Stimulated activated naive CD8-positive, alpha-beta T cell treated with anti-CD3 and anti-CD28 coated beads, Interleukin-15, Interleukin-2, amounts not matched to agents 100 ng/mL and 50 ng/mL, for 24 hours (primary cell): ENCODE data around the gene SLFN14.
"Not testable (repeated sequence)": the region's sequence is repeated elsewhere in the genome, so short reads cannot be mapped to it uniquely, and the experiment has no call there.

Experiments used
- H3K27ac Mint-ChIP-seq: one replicate; pipeline ENCODE4 v1.8.0; 2021; ENCODE audit warnings: mild to moderate bottlenecking, mixed read lengths
- H3K27me3 Mint-ChIP-seq: one replicate; pipeline ENCODE4 v1.8.0; 2021; ENCODE audit warnings: mixed read lengths
- H3K36me3 Mint-ChIP-seq: one replicate; pipeline ENCODE4 v1.8.0; 2021; ENCODE audit warnings: low read depth, mixed read lengths
- H3K4me1 Mint-ChIP-seq: one replicate; pipeline ENCODE4 v1.8.0; 2021; ENCODE audit warnings: low read depth, mixed read lengths
- H3K4me3 Mint-ChIP-seq: one replicate; pipeline ENCODE4 v1.8.0; 2021; ENCODE audit warnings: mild to moderate bottlenecking, mixed read lengths
- H3K9me3 Mint-ChIP-seq: one replicate; pipeline ENCODE4 v1.8.0; 2021; ENCODE audit warnings: mixed read lengths

SLFN14 gene

DNA sequence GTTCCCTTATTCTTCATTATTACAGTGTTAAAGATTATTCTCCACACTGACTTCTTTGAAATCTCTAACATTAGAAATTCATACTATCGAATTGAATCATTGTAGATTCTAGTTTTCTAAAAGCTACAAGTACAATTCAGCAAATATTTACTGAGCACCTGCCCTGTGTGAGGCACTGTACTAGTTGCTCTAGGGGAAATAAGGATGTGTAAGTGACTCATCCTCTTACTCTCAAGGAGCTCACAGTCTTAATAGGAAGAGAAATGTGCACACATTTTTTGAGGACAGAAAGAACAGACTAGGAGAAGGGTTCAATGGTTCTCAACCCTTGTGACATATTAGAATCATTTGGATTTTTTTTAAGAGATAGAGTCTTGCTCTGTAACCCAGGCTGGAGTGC lies 15.5 kb downstream of the SLFN14 start:
- peak overlapping the region; percentile 2 for H3K27ac Mint-ChIP-seq
- peaks cover 53% of the 10 kb centered on the region for H3K4me1 Mint-ChIP-seq
- peaks cover 5% of the 10 kb centered on the region for H3K36me3 Mint-ChIP-seq
- H3K27me3 Mint-ChIP-seq: no peaks in the 10 kb centered on the region
- H3K4me3 Mint-ChIP-seq: no peak overlapping the region
- no peaks in the 10 kb centered on the region for H3K9me3 Mint-ChIP-seq

DNA sequence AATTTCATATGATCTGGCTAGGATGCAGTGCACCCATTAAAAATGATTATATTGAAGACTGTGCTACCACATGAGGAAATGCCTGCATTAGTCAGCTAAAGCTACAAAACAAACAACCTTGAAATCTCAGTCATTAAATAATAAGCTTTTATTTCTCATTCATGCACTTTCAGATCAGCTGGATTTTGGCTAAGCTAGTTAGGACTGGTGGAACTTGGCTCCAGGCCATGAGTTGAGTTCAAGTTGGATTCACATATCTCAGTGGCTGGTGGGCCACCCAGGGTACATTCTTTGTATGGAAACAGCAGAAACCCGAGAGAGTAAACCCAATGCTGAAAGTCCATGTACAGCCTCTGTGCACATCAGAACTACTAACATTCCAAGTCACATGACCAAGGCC lies 16.8 kb downstream of the SLFN14 start:
- Mint-ChIP-seq H3K4me3 (no peak overlapping the region), H3K27ac (no peak overlapping the region), H3K36me3 (peaks cover 5% of the 10 kb centered on the region), H3K9me3 (no peaks in the 10 kb centered on the region), H3K27me3 (no peaks in the 10 kb centered on the region), H3K4me1 (peaks cover 61% of the 10 kb centered on the region)

DNA sequence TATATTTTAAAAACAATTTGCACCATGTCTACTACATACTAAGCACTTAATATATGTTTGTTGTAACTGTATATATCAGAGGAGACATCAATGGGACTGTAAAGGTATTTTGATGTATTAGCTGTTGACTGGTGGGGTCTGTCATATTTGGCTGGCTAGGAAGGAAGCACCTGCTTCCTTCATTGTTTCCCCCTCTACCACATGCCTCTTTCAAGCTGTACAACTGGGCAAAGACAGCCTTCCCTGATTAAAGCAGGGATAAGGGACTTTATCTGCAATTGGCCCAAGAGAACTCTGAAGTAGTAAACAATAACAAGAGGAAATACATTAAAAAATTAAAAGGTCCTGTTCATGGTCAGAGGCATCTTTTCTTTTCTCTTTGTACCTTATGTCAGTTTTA lies 17.6 kb downstream of the SLFN14 start:
- H3K4me3 Mint-ChIP-seq: no peak overlapping the region
- no peaks in the 10 kb centered on the region for H3K9me3 Mint-ChIP-seq
- no peak overlapping the region for H3K27ac Mint-ChIP-seq
- no peaks in the 10 kb centered on the region for H3K27me3 Mint-ChIP-seq
- peaks cover 5% of the 10 kb centered on the region for H3K36me3 Mint-ChIP-seq
- H3K4me1 Mint-ChIP-seq: peaks cover 65% of the 10 kb centered on the region

GRCh38 chr17:35541434-35541833 lies 19.2 kb downstream of the SLFN14 start:
- no peaks in the 10 kb centered on the region for H3K27me3 Mint-ChIP-seq
- peak overlapping the region; percentile 100 for H3K27ac Mint-ChIP-seq
- H3K4me3 Mint-ChIP-seq: peak overlapping the region; percentile 98
- peaks cover 10% of the 10 kb centered on the region for H3K36me3 Mint-ChIP-seq
- peaks cover 69% of the 10 kb centered on the region for H3K4me1 Mint-ChIP-seq
- H3K9me3 Mint-ChIP-seq: no peaks in the 10 kb centered on the region

DNA sequence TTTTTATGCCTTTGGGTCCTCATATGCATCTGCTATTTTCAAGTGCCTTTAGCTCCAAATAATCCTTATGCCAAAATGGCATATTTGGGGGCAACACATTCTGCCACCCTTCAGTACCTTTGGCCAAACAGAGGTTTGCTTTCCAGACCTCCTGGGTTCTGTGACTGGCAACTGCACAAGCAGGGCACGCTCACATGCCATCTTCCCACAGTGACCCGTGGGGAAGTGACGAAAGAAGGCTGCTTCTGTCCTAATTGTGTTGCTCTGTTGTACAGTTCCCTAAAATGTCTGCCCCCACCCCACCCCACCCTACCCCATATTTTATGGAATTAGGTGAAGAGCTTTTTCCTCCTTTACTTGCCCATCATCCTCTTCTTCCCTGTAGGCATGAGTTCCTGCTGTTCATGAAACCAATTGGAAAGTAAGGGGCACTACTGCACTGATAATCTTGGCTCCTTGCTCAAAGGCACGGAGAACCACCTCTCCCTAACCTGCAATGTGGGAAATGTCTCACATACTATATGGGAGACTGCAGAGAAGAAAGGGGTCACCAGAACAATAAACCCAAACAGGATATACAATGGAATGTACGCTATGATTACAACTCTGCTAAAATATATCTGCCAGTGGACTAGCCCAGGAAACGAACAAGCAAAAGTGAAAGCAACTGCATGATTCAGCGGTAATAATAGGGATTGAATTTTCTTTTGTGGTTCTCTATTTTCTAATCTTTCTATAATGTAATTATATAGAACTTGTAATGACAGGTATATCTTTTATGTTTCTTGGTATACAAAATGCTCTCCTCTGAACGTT lies 19.8 kb downstream of the SLFN14 start:
- Mint-ChIP-seq H3K9me3 (no peaks in the 10 kb centered on the region), H3K4me3 (peak overlapping the region; percentile 98), H3K27me3 (no peaks in the 10 kb centered on the region), H3K27ac (peak overlapping the region; percentile 100), H3K4me1 (peaks cover 69% of the 10 kb centered on the region), H3K36me3 (peaks cover 15% of the 10 kb centered on the region)

DNA sequence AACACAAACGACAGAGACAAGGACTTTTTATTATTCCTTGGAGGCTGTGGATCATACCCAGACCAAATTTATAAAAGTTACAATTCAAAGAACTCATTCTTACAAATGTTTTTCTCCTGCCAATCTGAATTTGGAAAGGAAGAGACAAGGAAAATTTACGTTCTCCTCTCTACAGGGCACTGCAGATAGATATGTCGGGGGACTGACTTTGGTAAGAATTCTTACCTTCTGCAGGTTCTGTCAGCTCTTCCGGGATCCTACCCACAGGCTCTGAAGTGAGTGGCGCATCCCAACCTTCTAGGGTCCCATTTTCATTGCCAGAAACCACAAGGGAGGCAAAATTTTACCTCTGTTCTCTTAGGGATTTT lies 21.0 kb downstream of the SLFN14 start:
- Mint-ChIP-seq H3K27me3 (no peaks in the 10 kb centered on the region), H3K4me3 (peak overlapping the region; percentile 98), H3K4me1 (peaks cover 66% of the 10 kb centered on the region), H3K27ac (peak overlapping the region; percentile 99), H3K9me3 (no peaks in the 10 kb centered on the region), H3K36me3 (peaks cover 17% of the 10 kb centered on the region)

GRCh38 chr17:35537601-35538141 lies 22.9 kb downstream of the SLFN14 start, which contains the start of gene SLFN12L:
SLFN12L (minus strand) TSS chr17:35537678; CDS start chr17:35522364, 15,314 bp downstream.
- Mint-ChIP-seq H3K27ac (peak within 1 kb of the TSS; percentile 99), H3K4me1 (peaks cover 63% of the 10 kb centered on the region), H3K36me3 (peaks cover 27% of the 10 kb centered on the region), H3K27me3 (no peaks in the 10 kb centered on the region), H3K4me3 (peak within 1 kb of the TSS; percentile 95), H3K9me3 (no peaks in the 10 kb centered on the region)

DNA sequence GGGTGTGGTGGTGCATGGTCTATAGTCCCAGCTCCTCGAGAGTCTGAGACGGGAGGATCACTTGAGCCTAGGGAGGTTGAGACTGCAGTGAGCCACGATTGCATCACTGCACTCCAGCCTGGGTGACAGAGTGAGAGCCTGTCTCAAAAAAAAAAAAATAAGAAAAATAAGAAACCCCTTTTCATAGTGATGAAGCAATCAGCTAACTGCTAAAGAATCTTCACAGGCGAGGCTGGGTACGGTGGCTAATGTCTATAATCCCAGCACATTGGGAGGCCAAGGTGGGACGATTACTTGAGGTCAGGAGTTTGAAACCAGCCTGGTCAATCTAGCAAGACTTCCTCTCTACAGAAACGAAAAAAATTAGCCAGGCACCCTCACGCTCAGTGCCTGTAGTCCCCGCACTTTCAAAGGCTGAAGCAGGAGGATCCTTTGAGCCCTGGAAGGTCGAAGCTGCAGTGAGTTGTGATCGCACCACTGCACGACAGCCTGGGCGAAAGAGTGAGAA lies 23.9 kb downstream of the SLFN14 start:
- peak overlapping the region; percentile 99 for H3K27ac Mint-ChIP-seq
- peak overlapping the region; percentile 95 for H3K4me3 Mint-ChIP-seq
- no peaks in the 10 kb centered on the region for H3K9me3 Mint-ChIP-seq
- peaks cover 71% of the 10 kb centered on the region for H3K4me1 Mint-ChIP-seq
- H3K27me3 Mint-ChIP-seq: no peaks in the 10 kb centered on the region
- peaks cover 27% of the 10 kb centered on the region for H3K36me3 Mint-ChIP-seq

GRCh38 chr17:35535406-35535805 lies 25.2 kb downstream of the SLFN14 start:
- not testable (repeated sequence) for H3K27me3 Mint-ChIP-seq

GRCh38 chr17:35534576-35535093 lies 26.0 kb downstream of the SLFN14 start:
- Mint-ChIP-seq H3K36me3 (peaks cover 36% of the 10 kb centered on the region), H3K4me1 (peaks cover 71% of the 10 kb centered on the region), H3K27ac (peak overlapping the region; percentile 99), H3K4me3 (peak overlapping the region; percentile 95), H3K9me3 (no peaks in the 10 kb centered on the region), H3K27me3 (no peaks in the 10 kb centered on the region)

More at GRCh38 chr17:35535406-35535805, 25.2 kb downstream of the SLFN14 start:
- Mint-ChIP-seq H3K27ac (peak overlapping the region; percentile 99), H3K4me3 (peak overlapping the region; percentile 95), H3K36me3 (peaks cover 34% of the 10 kb centered on the region), H3K4me1 (peaks cover 73% of the 10 kb centered on the region)
- not testable (repeated sequence) for H3K9me3 Mint-ChIP-seq

DNA sequence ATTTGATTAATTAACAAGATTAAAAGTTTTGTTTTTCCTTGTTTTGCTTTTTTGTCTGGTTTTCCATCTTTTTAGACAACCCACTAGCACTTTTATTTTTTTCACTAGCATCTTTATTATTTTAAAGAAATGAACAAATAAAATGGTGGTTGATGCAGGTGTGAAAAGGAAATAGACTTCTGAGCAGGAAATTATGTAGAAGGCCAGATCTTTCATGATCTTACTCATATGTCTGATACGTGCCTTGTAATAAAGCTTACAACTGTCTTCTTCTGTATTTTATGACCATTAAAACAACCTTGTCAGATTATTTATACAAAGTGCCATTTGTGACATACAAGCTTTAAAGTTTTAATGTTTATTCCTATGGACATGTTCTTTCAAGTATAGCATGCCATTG lies 29.5 kb downstream of the SLFN14 start:
- Mint-ChIP-seq H3K4me3 (peak overlapping the region; percentile 67), H3K36me3 (peaks cover 59% of the 10 kb centered on the region)

DNA sequence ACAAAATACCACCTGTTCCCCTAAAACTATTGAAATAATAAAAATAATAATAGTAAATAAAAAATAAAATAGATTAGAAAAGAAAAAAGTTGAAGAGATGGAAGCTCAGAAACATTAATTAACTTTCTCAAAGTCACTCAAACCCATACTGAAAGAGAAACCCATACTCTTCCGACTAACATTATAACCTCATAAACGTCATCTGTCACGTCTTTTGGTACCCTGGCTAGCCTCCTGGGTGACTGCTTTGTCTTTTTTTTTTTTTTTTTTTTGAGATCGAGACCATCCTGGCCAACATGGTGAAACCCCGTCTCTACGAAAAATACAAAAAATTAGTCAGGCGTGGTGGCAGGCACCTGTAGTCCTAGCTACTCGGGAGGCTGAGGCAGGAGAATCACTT lies 30.8 kb downstream of the SLFN14 start:
- Mint-ChIP-seq H3K4me3 (peak overlapping the region; percentile 56), H3K9me3 (no peaks in the 10 kb centered on the region), H3K27ac (peak overlapping the region; percentile 64), H3K27me3 (no peaks in the 10 kb centered on the region), H3K36me3 (peaks cover 56% of the 10 kb centered on the region), H3K4me1 (peaks cover 86% of the 10 kb centered on the region)

More for the DNA sequence above, 29.5 kb downstream of the SLFN14 start:
- peaks cover 78% of the 10 kb centered on the region for H3K4me1 Mint-ChIP-seq
- H3K9me3 Mint-ChIP-seq: no peaks in the 10 kb centered on the region
- H3K27me3 Mint-ChIP-seq: no peaks in the 10 kb centered on the region
- peak overlapping the region; percentile 86 for H3K27ac Mint-ChIP-seq

DNA sequence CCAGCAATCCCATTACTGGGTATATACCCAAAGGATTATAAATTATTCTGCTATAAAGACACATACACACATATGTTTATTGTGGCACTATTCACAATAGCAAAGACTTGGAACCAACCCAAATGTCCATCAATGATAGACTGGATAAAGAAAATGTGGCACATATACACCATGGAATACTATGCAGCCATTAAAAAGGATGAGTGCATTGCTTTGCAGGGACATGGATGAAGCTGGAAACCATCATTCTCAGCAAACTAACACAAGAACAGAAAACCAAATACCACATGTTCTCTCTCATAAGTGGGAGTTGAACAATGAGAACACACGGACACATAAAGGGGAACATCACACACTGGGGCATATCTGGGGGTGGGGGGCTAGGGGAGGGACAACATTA lies 31.3 kb downstream of the SLFN14 start:
- peak overlapping the region; percentile 15 for H3K27ac Mint-ChIP-seq
- peaks cover 55% of the 10 kb centered on the region for H3K36me3 Mint-ChIP-seq
- not testable (repeated sequence) for H3K27me3 Mint-ChIP-seq, H3K9me3 Mint-ChIP-seq
- H3K4me1 Mint-ChIP-seq: peaks cover 86% of the 10 kb centered on the region
- peak overlapping the region; percentile 51 for H3K4me3 Mint-ChIP-seq

- Mint-ChIP-seq H3K36me3 (peaks cover 74% of the 10 kb centered on the region), H3K4me3 (no peak overlapping the region), H3K27ac (peak overlapping the region; percentile 12), H3K4me1 (peaks cover 98% of the 10 kb centered on the region), H3K27me3 (no peaks in the 10 kb centered on the region), H3K9me3 (no peaks in the 10 kb centered on the region)
Measured at GRCh38 chr17:35523296-35523695, 37.3 kb downstream of the SLFN14 start.

DNA sequence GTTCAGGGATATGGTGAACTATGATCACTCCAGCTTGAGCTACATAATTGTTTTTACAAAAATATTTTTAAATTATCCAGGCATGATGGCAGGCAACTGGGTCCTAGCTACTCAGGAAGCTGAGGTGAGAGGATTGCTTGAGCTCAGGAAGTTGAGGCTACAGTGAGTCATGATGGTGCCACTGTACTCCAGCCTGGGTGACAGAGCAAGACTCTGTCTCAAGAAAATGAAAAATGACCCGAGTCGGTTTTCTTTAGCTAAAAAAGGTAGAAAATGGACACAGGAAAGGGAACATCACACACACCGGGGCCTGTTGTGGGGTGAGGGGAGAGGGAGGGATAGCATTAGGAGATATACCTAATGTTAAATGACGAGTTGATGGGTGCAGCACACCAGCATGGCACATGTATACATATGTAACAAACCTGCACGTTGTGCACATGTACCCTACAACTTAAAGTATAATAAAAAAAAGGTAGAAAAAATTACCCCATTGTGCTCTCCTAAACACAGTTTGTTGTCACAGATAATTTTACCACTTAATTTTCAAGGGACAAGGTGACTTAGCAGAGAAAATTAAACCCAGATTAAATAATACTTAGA lies 38.9 kb downstream of the SLFN14 start:
- peak overlapping the region; percentile 67 for H3K4me3 Mint-ChIP-seq
- H3K36me3 Mint-ChIP-seq: peaks cover 75% of the 10 kb centered on the region
- H3K4me1 Mint-ChIP-seq: peaks cover 98% of the 10 kb centered on the region
- not testable (repeated sequence) for H3K27me3 Mint-ChIP-seq, H3K9me3 Mint-ChIP-seq
- H3K27ac Mint-ChIP-seq: peak overlapping the region; percentile 92
